Muscle of arm (tissue), 14 donors: ENCODE results near the gene LPCAT1. TPM values are rescaled to one million over a fixed set of nuclear protein-coding genes. Genes with fewer than 3 reads are reported as not detected.
"Not testable (repeated sequence)": the region's sequence is repeated elsewhere in the genome, so short reads cannot be mapped to it uniquely, and the experiment has no call there.

ENCODE experiments used
- DNase-seq: peaks from one replicate; pipeline ENCODE4 v3.0.0-alpha.2; 2013
- long read RNA-seq, 11 donors: transcript quantifications; one replicate each; lab custom pipeline, GENCODE V29; 2026
- polyA plus RNA-seq, 12 donors: library from polyadenylated mRNA; unstranded; fragments of 120-200 nt; gene quantifications; one replicate each; pipeline ENCODE4 v1.2.1, GENCODE V29; 2013; ENCODE audit not compliant: insufficient read length in 12 of 12

The LPCAT1 gene, protein sequence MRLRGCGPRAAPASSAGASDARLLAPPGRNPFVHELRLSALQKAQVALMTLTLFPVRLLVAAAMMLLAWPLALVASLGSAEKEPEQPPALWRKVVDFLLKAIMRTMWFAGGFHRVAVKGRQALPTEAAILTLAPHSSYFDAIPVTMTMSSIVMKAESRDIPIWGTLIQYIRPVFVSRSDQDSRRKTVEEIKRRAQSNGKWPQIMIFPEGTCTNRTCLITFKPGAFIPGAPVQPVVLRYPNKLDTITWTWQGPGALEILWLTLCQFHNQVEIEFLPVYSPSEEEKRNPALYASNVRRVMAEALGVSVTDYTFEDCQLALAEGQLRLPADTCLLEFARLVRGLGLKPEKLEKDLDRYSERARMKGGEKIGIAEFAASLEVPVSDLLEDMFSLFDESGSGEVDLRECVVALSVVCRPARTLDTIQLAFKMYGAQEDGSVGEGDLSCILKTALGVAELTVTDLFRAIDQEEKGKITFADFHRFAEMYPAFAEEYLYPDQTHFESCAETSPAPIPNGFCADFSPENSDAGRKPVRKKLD
- 10 to 100 TPM in 11 of 12 donors, not detected in 1; 25.7 to 47.3 (median 35.2) TPM for polyA plus RNA-seq
- long read RNA-seq, donor 1, partial matches to known transcripts: 0 of 1 reads
- long read RNA-seq, donor 1, other reads (novel, unspliced or antisense): 0 of 1 reads
- long read RNA-seq, donor 2, transcript LPCAT1-201 (14 exons, 3,966 nt): major isoform, 5 of 5 reads
- long read RNA-seq, donor 2, partial matches to known transcripts: 0 of 5 reads
- long read RNA-seq, donor 2, other reads (novel, unspliced or antisense): 0 of 5 reads
- long read RNA-seq, donor 3, partial matches to known transcripts: 0 of 1 reads
- long read RNA-seq, donor 3, other reads (novel, unspliced or antisense): 0 of 1 reads
- long read RNA-seq, donor 4, partial matches to known transcripts: 0 of 2 reads
- long read RNA-seq, donor 4, other reads (novel, unspliced or antisense): 0 of 2 reads
- long read RNA-seq, donor 5, partial matches to known transcripts: 0 of 3 reads
- long read RNA-seq, donor 5, other reads (novel, unspliced or antisense): 0 of 3 reads
- long read RNA-seq, donor 6, partial matches to known transcripts: 0 of 2 reads
- long read RNA-seq, donor 6, other reads (novel, unspliced or antisense): 0 of 2 reads
- long read RNA-seq, donor 7, partial matches to known transcripts: 0 of 4 reads
- long read RNA-seq, donor 7, other reads (novel, unspliced or antisense): 0 of 4 reads
- long read RNA-seq, donor 8, transcript LPCAT1-201 (14 exons, 3,966 nt): major isoform, 7 of 7 reads
- long read RNA-seq, donor 8, partial matches to known transcripts: 0 of 7 reads
- long read RNA-seq, donor 8, other reads (novel, unspliced or antisense): 0 of 7 reads
- long read RNA-seq, donor 9: 0 reads
- long read RNA-seq, donor 10, partial matches to known transcripts: 0 of 3 reads
- long read RNA-seq, donor 10, other reads (novel, unspliced or antisense): 0 of 3 reads
- long read RNA-seq, donor 11, partial matches to known transcripts: 0 of 4 reads
- long read RNA-seq, donor 11, other reads (novel, unspliced or antisense): 0 of 4 reads

DNA sequence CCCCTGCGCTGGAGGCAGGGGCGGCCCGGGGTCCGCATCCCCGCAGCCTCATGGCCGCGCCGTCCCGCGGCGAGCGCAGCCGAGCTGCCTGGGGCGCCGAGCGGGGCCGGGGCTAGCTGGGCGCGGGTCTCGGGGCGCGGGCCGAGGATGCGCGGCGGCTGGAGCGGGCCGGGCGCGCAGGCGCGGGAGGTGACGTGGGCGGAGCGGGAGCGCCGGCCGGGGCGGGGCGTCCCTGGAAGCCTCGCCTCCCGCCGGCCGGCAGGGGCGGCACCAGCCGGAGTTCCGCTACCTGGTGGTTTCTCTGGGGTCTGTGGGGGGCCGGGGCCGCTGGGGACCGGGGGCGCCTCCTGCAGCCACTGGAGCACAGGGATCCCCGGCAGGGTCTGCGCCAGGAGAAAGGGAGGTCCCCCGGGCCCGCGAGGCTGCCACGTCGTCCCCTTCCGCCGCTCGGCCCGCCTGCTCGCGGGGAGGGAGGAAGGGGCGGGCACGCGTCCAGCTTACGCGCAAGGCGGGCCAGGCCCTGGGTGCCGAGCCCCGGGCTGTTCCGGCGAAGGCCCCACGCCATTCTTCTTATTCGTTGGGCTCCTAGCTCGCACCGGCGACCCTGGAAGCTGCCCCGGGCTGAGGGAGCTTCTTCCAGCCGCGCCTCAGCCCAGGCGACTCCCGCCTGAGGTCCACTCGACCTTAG is at the start of gene LPCAT1:
LPCAT1 (minus strand) TSS at position 168 of the 688 bp plus-strand sequence; CDS start at position 52, 116 bp downstream.
- DNase-seq: peak; percentile 77

DNA sequence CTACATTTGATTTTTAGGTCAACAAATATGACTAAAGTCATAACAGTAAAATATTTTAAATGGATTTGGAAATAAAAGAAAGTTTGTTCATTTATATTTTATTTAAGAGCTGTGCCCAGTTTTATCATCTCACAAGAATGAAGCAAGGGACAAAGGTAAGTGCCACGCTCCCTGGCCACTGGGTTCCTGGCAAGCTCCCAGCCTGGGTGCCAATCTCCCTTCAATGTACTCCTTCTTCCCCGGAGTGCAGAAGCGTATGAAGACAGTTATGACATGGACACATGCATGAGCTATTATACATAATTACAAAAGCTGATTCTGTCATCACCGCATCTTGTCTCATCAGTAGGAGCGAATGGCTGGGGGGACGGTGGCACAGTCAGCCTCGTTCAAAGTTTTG is 48.1 kb upstream of the LPCAT1 start:
- not testable (repeated sequence) for DNase-seq

DNA sequence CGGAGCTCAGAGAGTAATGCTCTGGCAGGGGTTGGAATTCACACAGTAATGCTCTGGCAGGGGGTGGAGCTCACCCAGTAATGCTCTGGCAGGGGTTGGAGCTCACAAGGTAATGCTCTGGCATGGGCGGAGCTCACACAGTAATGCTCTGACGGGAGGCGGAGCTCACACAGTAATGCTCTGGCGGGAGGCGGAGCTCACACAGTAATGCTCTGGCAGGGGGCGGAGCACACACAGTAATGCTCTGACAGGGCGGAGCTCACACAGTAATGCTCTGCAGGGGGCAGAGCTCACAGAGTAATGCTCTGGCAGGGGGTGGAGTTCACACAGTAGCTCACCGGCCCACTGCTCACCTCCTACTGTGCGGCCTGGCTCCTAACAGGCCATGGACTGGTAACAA is 47.2 kb upstream of the LPCAT1 start:
- DNase-seq: no peak

DNA sequence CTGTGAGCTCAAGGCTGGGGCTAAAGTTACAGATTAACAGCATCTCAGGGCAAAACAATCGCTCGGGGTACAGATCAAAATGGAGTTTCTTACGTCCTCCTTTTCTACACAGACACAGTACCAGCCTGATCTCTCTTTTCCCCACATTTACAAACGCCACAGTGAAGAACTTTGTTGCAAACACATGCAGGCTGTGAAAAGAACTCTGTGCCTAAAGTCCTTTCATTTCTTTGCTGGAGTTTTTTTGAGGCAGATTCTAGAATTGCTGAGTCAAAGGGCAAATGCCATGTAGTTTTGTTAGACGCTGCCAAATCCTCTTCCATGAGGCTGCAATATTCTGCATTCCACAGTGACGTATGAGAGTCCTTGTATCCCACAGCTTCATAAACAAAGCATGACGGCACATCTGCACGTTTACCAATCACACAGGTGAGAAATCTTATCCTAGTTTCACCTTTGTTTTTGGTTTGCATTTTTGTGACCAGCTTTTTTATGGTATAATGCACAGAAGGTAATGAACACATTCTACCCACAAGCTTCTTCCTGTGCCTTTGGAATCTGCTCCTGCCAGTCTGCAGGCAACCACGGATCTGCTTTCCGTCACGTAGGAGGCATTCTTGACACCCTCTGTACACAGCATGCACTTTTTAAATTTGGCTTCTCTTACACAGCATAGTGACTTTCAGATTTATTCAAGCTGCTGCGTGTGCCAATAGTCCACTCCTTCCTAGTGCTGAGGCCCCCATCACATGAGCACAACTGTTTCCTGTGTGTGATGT is 44.6 kb upstream of the LPCAT1 start:
- peak; percentile 43 for DNase-seq

DNA sequence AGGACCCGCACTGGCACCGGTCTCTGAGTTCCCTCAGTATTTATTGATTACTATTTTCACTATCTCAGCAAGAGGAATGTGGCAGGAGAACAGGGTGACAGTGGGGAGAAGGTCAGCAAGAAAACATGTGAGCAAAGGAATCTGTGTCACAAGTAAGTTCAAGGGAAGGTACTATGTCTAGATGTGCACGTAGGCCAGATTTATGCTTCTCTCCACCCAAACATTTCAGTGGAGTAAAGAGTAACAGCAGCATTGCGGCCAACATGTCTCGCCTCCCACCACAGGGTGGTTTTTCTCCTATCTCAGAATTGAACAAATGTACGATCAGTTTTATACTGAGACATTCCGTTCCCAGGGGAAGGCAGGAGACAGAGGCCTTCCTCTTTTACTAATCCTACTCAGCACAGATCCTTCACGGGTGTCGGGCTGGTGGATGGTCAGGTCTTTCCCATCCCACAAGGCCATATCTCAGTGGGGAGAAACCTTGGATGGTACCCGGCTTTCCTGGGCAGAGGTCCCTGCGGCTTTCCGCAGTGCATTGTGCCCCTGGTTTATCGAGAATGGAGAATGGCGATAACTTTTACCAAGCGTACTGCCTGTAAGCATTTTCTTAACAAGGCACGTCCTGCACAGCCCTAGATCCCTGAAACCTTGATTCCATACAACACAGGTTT is 43.9 kb upstream of the LPCAT1 start:
- DNase-seq: not testable (repeated sequence)

DNA sequence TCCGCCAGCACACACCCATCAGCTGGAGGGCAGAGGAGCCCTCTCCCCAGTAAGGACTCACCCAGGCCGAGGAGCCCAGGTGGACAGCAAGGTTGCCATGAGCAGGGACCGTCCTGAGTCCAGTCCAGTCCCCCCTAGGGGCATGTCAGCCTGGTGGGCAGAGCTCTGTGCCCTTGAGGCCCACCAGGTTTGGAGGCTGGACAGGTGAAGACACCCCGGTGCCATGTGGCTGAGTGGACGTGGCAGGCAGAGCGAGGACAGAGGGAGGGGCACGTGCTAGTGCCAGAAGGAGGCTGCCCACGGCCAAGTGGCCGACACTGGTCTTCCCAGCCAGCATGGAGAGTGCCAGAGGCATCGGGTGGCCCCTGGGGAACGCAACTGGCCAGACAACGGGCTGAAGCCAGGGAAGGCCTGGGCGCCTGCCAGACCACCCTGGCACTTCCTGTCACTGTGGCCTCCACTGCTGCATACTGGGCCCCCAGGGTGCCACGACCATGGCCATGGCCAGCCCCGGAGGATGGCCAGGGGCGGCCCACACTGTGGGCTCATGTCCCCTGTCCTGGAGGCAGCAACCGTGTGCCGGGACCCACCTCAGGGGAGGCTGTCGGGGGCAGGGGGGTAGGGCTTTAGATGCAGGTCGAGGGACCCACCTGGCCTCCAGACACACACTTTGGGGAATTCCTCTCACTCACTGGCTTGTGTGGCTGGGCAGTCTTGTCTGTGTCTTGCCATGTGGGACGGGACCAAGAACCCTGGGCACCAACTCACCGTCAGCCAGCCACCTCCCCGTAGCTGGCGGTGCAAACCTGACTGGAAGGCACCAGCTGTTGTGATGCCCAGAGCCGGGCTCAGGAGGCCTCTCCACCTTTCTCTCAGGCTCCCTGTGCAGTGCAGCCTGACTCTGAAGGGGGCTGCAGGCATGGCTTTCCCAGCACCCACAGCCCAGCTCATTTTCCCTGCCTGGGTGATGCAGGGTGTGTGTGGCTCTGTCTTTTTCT is 42.3 kb upstream of the LPCAT1 start:
- no peak for DNase-seq

DNA sequence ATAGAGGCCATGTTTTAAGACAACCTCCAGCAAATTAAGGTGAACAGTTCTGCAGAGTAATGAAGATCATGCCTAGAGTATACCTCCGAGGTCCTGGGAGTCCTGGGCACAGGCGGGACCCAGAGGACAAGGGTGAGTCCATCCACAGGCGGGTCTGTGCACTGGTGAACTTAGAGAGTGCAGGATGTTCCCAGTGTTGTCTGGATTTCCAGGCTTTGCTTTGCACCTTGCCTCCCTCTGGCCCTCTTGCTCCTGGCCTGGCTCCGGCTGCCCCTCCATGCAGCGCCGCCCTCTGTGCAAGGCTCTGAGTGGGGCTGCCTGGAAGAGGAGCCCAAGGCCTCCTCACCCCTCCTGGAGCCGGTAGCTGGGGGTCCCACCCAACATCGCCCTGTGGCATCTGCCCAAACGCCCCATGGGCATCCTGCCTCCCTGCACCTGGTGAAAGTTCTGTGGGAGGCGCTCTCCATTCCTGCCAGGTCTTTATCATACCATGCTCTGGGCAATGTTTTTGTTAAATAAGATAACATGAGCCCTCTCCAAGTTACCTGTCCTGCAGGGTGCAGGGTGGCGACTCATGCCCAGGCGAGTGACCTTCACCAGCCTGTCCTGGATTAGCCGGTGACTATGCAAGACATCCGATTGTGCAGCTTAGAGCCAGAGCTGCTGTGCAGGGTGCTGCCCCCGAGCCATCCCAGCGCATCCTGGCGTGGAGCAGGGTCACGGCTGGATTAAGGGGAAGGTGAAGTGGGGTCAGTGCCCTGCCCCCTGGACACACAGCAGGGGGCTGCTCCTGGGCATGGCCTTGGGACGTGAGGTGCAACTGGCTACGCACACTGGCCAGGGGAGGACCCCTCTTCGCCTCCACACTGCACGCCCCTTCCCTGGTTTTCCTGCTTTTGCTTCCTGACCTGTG is 41.3 kb upstream of the LPCAT1 start:
- DNase-seq: no peak

DNA sequence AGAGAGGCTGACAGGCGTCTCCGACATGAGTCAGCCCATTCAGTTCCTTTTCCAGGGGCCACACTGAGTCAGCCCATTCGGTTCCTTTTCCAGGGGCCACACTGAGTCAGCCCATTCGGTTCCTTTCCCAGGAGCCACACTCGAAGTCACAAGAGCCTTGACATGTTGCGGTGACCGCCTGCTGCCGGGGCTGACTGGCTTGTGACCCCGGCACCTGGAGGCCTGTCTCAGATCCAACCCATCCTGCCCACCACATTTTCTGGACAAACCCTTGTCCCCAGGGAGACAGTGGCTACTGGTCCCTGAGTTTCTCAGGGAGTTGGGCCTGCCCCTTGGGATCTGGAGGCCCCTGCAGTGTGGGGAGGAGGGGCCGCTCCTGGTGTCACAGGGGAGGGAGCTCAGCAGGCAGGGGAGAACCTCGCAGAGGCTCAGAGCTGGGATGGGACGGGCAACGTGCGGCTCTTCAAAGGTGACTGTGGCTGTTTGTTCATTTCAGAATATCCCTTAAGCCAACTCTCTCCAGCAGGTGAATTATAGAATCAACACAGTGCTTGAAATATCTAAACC is 40.5 kb upstream of the LPCAT1 start:
- no peak for DNase-seq

DNA sequence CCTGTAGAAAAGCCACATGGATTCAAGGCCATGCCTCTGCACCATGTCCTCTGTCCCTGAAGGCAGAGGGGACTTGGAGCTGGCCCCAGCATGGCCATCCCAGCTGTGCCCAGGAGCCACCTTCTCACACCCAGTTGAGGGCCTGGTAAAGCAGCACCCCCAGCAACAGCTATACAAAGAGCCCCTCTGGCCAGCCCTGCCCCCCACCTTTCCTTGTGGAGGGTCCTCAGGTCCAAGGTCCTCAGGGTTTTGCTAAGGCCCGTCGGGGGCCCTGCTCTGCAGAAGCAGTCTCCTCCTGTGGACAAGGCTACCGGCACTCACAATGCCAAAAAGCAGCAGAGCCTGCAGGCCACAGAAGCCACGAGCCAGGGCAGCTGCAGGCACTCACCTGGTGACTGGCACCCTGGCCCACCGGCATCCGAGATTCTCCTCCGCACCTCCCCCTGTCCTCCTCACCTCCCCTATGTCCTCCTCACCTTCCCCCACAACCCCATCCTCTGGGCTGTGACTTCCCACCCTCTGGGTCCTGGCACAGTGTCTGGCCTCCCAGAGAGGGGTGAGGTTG is 39.9 kb upstream of the LPCAT1 start:
- DNase-seq: no peak

DNA sequence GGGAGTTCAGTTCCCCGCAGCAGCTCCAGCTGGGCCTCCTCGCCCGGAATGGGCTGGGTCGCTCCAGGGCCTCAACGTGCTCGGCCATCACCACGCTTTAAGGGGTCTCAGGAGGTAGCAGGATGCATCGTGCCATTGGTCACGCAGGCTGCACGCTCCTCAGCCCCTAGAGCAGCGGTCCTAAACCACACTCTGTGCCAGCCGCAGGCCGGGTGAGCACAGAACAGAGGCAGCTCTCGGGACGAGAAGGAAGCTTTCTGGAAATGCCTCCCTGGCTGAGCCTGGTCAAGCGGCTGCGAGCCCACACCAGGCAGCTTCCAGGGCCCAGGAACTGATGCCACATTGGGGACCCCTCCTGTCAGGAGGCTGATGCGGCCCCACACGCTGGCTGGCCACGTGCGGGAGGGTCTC is 39.3 kb upstream of the LPCAT1 start:
- DNase-seq: no peak

DNA sequence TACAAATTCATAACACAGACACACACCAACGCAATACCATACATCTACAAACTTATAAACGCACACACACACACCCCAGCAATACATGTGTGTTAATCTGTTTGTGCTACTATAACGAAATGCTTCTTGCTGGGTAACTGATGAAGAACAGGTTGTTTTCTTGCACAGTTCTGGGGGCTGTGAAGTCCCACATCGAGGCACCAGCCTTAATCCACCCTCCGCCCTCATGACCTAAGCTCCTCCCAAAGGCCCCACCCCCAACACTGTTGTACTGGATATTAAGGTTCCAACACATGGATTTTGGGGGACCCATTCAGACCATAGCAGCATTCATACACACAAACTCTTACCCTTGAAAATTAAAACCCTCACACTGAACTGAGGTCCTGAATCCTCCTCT is 38.8 kb upstream of the LPCAT1 start:
- DNase-seq: no peak

DNA sequence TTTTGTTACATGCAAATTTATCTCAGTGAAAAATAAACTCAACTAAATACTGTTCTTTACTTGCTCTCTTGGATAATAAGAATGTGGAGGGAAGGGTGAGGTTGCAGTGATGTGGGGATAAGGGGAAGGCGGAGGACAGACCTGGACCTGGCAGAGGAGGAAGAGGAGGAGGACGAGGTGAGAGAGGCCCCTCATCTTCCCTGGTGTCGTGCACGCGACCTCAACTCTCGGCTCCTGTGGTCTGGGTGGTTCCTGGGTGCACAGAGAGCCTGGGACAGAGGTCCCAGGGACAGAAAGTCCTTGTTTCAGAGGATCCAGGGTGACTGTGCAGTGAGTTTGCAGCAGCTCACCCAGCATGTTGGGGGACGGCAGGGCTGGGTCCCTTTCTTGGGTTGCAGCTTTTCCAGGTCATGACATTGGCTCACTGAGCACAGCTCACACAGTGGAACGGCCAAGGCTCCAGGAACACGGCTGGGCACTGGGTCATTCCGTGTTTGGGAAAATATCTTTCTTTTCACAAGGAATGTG is 37.7 kb upstream of the LPCAT1 start:
- DNase-seq: no peak

DNA sequence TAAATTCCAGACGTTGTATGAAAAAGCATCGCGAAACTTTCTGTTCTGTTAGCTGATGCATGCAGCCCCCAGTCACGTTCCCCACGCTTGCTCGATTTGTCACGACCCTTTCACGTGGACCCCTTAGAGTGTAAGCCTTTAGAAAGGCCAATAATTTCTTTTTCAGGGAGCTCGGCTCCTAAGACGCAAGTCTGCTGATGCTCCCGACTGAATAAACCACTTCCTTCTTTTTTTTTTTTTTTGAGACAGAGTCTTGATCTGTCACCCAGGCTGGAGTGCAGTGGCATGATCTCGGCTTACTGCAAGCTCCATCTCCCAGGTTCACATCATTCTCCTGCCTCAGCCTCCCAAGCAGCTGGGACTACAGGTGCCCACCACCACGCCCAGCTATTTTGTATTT is 36.7 kb upstream of the LPCAT1 start:
- DNase-seq: not testable (repeated sequence)

DNA sequence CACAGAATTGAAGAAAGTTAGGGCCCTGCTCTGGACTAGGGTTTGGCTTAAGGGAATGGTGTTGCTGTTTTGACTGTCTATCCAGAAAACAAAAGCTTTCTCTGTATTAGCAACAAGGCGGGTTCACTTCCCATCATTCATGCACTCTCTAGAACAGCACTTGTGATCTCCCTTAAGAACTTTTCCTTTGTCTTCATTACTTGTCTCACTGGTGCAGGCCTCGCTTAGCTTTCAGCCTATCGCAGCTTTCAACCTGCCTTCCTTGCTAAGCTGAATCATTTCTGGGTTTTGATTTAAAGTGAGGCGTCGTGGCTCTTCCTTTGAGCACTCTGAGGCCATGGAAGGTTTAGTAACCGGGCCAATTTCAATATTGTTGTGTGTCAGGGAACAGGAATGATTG is 35.2 kb upstream of the LPCAT1 start:
- no peak for DNase-seq

DNA sequence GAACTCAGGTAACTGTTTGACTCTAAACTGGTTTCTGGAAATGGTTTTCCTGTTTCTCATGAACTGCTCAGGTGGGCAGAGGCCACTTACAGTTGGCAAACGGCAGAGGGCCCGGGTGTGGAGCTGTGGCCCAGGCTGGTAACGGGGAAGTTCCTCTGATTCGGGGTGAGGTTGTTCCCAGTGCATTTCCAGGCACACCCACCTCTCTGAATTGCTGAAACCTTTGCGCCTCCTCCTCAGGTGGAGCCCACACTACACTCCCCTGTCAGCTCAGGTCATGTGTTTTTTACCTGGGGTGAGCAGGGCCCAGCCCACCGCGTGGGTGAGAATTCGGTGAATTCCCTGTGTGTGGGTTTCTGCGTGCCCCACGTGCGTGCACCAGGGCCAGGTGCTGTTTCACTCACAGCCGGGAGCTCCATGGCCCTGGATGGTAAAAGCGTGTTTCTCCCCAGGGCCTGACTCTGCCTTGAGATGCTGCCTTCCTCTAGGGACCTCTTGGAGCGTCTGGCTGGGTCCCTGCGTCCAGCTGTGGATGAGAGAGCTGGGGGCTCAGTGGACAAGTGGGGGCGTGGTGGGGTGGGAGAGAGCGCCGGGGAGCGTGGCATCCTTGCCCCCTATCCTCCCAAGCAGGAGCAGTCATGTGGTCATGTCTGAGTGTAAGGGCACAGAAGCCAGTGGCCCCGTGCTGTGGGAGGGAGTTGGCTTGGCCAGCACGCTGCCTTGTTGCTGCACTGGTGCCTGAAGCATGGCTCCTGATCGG is 33.5 kb upstream of the LPCAT1 start:
- DNase-seq: no peak
